Measurements from ENCODE around the gene NUDT16.
A peak's percentile ranks its signal among the peaks of the same experiment; 100 is the strongest.
"Not testable (repeated sequence)": the region's sequence is repeated elsewhere in the genome, so short reads cannot be mapped to it uniquely, and the experiment has no call there.

Gene NUDT16

GRCh38 chr3:131381445-131382291 lies at the start of gene NUDT16:
Gene NUDT16, plus strand, starts transcription at chr3:131381774. Its CDS starts 31 bp downstream, at chr3:131381805.
- DNase-seq (ENCODE audit: low read depth in 3 of 3), result peak; percentile 87 to 97 (median 93)

GRCh38 chr3:131338948-131339640 lies 42.5 kb upstream of the NUDT16 start:
- DNase-seq (ENCODE audit: low read depth in 3 of 3), result no peak

GRCh38 chr3:131341761-131342160 lies 39.8 kb upstream of the NUDT16 start:
- no peak for DNase-seq (ENCODE audit: low read depth in 3 of 3)

- DNase-seq (ENCODE audit: low read depth in 3 of 3), result no peak
Measured at GRCh38 chr3:131348911-131349310, 32.7 kb upstream of the NUDT16 start.

GRCh38 chr3:131349454-131349853 lies 32.1 kb upstream of the NUDT16 start:
- no peak for DNase-seq (ENCODE audit: low read depth in 3 of 3)

- no peak for DNase-seq (ENCODE audit: low read depth in 3 of 3)
Measured at GRCh38 chr3:131349946-131350347, 31.6 kb upstream of the NUDT16 start.

GRCh38 chr3:131350506-131350905 lies 31.1 kb upstream of the NUDT16 start:
- no peak for DNase-seq (ENCODE audit: low read depth in 3 of 3)

GRCh38 chr3:131353016-131353877 lies 28.3 kb upstream of the NUDT16 start:
- no peak for DNase-seq (ENCODE audit: low read depth in 3 of 3)

- DNase-seq (ENCODE audit: low read depth in 3 of 3), result no peak
Measured at GRCh38 chr3:131353986-131354385, 27.6 kb upstream of the NUDT16 start.

- no peak for DNase-seq (ENCODE audit: low read depth in 3 of 3)
Measured at GRCh38 chr3:131356006-131356595, 25.5 kb upstream of the NUDT16 start.

- no peak for DNase-seq (ENCODE audit: low read depth in 3 of 3)
Measured at GRCh38 chr3:131357275-131357674, 24.3 kb upstream of the NUDT16 start.

- no peak for DNase-seq (ENCODE audit: low read depth in 3 of 3)
Measured at GRCh38 chr3:131360191-131360755, 21.3 kb upstream of the NUDT16 start.

GRCh38 chr3:131361066-131361463 lies 20.5 kb upstream of the NUDT16 start:
- not testable (repeated sequence) for DNase-seq (ENCODE audit: low read depth in 3 of 3)

GRCh38 chr3:131361464-131362421 lies 19.8 kb upstream of the NUDT16 start:
- peak in 1 of 3 experiments; percentile 14 for DNase-seq (ENCODE audit: low read depth in 3 of 3)

- no peak for DNase-seq (ENCODE audit: low read depth in 3 of 3)
Measured at GRCh38 chr3:131363275-131363674, 18.3 kb upstream of the NUDT16 start.

GRCh38 chr3:131370935-131371687 lies 10.5 kb upstream of the NUDT16 start:
- no peak for DNase-seq (ENCODE audit: low read depth in 3 of 3)

- DNase-seq (ENCODE audit: low read depth in 3 of 3), result no peak
Measured at GRCh38 chr3:131371688-131372066, 9.9 kb upstream of the NUDT16 start.

- no peak for DNase-seq (ENCODE audit: low read depth in 3 of 3)
Measured at GRCh38 chr3:131374741-131375140, 6.8 kb upstream of the NUDT16 start.

GRCh38 chr3:131380821-131381444 lies 641 bp upstream of the NUDT16 start:
- not testable (repeated sequence) for DNase-seq (ENCODE audit: low read depth in 3 of 3)
